AML-193 (cell line): ENCODE data around the gene ADAMTS12.
"Not testable (repeated sequence)": the region's sequence is repeated elsewhere in the genome, so short reads cannot be mapped to it uniquely, and the experiment has no call there.

Source experiments
- DNase-seq, 2 experiments: peaks; one replicate each; lab custom pipeline; 2025; lab: John Stamatoyannopoulos, UW

The ADAMTS12 gene

GRCh38 chr5:33588654-33589372 is 303.0 kb downstream of the ADAMTS12 start:
- peak; percentile 3 to 7 for DNase-seq

- DNase-seq = no peak
These were observed 308.5 kb downstream of the ADAMTS12 start for GRCh38 chr5:33583332-33583731.

- DNase-seq = no peak
These were observed 309.4 kb downstream of the ADAMTS12 start for GRCh38 chr5:33582417-33582816.

GRCh38 chr5:33579789-33580188 is 312.0 kb downstream of the ADAMTS12 start:
- DNase-seq = no peak

- DNase-seq = no peak
These were observed 312.6 kb downstream of the ADAMTS12 start for GRCh38 chr5:33579152-33579551.

DNA sequence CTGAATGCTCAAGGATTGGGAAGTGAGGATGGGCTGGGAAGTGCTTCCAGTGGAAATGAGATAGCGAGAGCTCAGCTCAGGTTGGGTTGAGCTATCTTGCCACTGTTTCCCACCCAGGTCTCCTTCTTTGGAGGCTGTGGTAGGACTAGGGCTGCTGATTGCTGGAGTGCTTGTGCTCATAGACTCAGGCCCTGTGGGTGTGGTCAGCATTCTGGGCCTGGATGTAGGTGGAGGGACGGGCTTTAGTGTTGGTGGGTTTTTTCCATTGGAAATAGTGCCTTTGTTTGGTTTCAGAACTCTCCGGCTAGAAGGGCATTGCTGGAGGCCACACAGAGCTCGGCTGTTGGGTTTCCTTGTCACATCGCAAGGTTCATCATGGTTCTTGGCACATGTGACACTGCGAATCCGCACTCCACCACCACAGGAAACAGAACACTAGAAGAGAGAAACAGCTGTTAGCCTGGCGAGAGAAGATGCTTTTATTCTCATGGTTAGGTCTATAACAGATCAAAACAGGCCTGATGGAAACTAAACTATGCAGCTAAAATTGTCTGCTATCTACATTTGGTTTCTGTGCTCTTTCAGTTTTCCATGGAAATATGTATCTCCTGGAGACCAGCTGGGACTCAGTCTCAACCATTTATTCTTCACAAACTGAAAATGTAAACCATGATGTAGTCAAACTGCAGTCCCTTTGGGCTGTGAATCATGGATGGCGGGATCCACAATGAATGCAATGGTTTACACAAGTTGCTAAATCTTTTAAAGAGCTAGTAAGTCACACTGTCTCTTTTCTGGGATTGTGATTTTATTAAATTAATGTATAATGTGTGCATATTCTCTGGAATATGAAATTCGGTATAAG is 314.8 kb downstream of the ADAMTS12 start:
- DNase-seq = no peak

DNA sequence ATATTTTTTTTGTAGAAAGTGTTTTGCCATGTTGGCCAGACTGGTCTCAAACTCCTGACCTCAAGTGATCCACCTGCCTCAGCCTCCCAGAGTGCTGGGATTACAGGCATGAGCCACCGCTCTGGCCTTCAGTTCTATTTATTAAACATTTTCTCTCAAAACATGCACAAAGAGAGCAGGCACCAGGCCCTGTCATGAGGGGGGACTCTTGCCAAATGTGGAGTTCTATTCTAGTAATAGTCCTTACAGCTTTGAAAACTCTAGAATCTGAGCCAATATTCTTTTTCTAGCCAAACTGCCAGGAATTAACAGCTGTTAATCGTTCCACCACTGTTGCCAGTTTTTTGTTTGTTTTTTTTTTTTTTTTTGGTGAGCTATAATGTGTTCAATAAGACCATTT is 326.5 kb downstream of the ADAMTS12 start:
- DNase-seq = no peak

DNA sequence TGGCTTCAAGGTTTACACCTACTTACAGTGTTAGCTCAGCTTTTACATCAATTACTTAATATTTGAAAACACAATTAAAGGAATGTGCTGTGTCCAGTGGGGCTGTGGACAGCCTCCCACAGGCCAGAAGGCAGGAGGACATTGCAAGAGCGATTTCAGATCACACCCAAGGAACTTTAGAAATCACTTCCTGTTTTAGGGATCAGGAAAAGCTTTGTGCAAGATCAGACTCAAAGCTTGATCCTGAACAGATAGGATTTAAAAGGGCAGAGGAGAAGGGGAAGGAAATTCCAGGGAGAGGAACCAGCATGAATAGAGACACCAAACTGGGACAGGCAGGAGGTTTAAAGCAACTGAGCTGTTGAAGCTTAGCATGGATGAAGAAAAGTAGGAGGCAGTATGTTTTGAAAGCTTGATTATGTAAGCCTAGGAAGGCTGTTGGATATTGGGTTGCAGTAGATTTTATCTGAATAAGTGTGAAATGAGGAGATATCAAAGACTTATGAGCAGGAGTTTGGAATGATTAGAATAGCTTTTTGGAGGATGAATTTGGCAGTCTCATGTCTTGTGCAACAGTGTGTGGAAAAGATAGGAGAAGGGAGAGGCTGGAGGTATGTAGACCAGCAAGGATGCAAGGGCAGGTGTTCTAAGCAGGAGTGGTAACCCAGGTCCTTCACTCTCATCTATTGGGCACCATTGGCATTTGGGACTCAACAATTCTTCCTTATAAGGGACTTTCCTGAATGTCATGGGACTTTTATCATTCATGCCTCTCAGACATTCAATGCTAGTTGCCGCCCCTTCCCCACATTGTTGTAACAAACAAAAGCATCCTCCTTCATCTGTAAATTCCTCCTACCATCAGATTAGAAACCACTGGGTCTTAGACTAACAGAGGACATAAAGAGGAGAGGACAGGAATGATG is 327.5 kb downstream of the ADAMTS12 start:
- no peak for DNase-seq

GRCh38 chr5:33563530-33563929 is 328.3 kb downstream of the ADAMTS12 start:
- no peak for DNase-seq

DNA sequence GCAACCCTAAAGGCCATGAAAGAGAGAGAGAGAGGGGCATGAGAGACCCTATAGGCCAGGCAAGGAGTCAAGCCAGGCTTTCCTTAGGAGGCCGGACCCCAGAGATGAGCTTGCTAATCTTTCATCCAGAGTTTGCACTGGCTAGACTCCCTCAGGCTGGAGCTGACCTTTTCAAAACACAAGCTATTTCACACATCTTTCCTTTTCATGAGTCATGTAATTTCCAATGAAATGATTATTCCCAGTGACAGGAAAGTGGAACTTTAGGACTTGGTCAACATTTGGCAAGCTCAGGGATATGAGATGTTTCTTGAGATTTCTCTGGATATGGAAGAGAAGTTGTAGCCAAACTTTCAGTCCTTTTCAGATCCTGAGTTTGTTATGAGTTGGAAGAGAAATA is 333.3 kb downstream of the ADAMTS12 start:
- no peak for DNase-seq

GRCh38 chr5:33557605-33558004 is 334.2 kb downstream of the ADAMTS12 start:
- DNase-seq = no peak

DNA sequence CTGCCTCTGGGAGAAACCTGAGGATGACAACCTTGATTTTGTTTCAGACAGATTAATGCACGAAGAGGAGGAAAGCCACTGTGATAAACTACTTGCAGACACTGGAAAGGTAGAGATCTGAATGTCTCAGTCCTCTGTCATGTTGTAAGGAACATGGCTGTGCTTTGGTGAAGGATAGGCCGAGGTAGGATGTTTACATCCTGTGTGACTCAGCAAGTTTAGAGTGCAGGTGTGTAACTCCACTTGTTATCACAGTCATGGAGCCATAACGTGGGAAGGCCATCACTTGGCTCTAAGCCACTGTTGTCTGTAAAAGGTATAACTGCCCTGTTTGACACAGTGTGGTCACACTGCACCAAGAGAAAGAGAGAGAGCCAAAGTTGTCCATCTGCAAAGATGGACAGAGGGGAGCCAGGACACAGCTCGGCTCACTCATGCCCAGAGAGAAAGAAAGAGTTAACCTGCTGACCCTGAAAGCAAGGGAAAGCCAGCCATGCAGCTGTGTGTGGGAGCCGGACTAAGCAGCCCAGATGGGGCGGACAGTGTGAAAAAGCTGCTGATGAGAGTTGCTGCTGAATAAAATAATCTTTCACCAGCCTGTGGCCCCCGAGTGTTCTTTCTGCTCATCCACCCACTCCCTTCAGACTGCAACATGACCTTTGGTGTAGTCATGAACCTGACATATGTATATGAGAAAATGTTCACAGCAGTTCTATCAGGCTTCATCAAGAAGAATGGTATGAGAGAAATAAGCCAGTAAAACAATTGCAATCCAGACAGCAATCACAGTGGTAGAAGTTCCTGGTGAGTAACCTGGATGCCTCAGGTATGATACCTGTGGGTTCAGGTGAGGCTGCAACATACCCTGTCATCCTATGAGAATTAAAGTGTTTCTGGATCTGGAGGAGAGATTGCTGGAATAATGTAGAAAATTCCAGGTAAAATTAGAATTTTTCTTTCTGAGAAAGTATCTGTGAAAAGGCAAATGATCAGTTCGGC is 335.2 kb downstream of the ADAMTS12 start:
- DNase-seq = no peak

- DNase-seq = no peak
These were observed 341.7 kb downstream of the ADAMTS12 start for GRCh38 chr5:33549982-33550567.

GRCh38 chr5:33539790-33540189 is 352.0 kb downstream of the ADAMTS12 start:
- DNase-seq = not testable (repeated sequence)

DNA sequence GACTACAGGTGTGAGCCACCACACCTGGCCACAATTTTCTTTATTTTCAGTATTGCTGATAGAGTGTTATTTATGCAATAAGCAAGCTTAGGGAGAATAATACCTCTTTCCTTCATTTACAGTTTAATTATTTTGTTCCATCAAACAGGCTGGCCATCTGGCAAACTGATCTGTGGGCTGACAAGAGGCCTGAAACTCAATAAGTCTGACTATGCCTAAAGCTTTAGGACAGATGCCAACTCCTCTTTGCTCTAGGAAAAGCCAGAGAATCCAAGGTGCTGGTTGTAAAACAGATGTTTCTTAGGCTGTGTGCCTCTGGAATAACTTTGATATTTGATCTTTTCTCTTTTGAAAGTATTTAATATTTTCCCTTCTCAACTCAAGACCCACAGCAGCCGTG is 352.6 kb downstream of the ADAMTS12 start:
- no peak for DNase-seq

- no peak for DNase-seq
These were observed 353.6 kb downstream of the ADAMTS12 start for GRCh38 chr5:33538201-33538600.

- no peak for DNase-seq
These were observed 354.6 kb downstream of the ADAMTS12 start for GRCh38 chr5:33537240-33537639.

DNA sequence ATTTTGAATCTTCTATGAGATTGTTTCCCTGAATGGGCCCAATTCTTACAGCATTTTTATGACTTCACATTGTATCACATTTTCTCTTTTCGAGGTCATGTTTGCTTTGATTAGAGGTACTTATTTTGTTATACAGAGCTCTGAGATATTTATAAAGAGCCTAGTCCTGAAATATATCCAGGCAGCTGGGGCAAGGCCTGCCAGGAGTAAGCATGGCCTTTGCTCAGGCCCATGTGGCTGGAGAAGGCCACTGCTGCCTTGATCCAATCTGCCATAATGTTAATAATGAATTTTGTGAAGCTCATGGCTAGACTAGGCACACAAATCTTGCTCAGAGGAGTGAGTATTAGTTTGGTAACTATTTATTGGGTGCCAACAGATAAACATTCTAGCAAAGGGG is 355.0 kb downstream of the ADAMTS12 start:
- no peak for DNase-seq

DNA sequence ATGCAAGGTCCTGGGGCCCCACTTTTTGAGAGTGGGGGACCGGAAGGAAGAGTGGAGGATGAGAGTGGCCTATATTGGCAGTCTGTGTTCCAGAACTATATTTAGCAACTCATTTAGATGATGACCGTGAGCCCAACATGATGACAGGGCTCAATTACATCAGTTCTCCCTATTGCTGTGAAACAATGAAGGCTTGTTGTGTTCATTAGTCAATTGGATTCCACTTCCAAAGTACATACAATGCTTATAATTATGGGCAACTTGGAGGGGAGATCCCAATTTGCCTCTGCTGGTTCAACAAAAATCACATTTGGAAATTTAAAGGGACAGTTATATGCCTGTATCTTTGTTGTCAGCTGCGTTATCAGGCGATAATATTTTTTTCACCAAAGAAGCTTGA is 360.0 kb downstream of the ADAMTS12 start:
- DNase-seq = no peak

GRCh38 chr5:33531037-33531298 is 360.8 kb downstream of the ADAMTS12 start:
- no peak for DNase-seq
